Measurements from ENCODE around the gene NELFA.
A peak's percentile ranks its signal among the peaks of the same experiment; 100 is the strongest.
"Not testable (repeated sequence)": the region's sequence is repeated elsewhere in the genome, so short reads cannot be mapped to it uniquely, and the experiment has no call there.

Gene NELFA

GRCh38 chr4:2036327-2036726, 27.6 kb upstream of the NELFA start:
- no peak overlapping the region for H3K4me3 ChIP-seq (ENCODE audit: low read depth, low read length)
- no peak for TF ChIP-seq CTCF (IDR thresholded peaks at IDR 0.05; ENCODE audit: low read depth, low read length)

- H3K4me3 ChIP-seq (ENCODE audit: low read depth, low read length), result not testable (repeated sequence)
Observed at GRCh38 chr4:2031161-2031560, 22.4 kb upstream of the NELFA start.

GRCh38 chr4:2027120-2027519, 18.3 kb upstream of the NELFA start:
- H3K4me3 ChIP-seq (ENCODE audit: low read depth, low read length), result not testable (repeated sequence)

- TF ChIP-seq CTCF (IDR thresholded peaks at IDR 0.05; ENCODE audit: low read depth, low read length), result no peak
- H3K4me3 ChIP-seq (ENCODE audit: low read depth, low read length), result no peak overlapping the region
Observed at GRCh38 chr4:2025817-2026216, 17.0 kb upstream of the NELFA start.

- H3K4me3 ChIP-seq (ENCODE audit: low read depth, low read length), result no peak overlapping the region
- no peak for TF ChIP-seq CTCF (IDR thresholded peaks at IDR 0.05; ENCODE audit: low read depth, low read length)
Observed at GRCh38 chr4:2024683-2025082, 15.9 kb upstream of the NELFA start.

GRCh38 chr4:2021358-2022018, 12.7 kb upstream of the NELFA start:
- not testable (repeated sequence) for H3K4me3 ChIP-seq (ENCODE audit: low read depth, low read length)

- no peak for TF ChIP-seq CTCF (IDR thresholded peaks at IDR 0.05; ENCODE audit: low read depth, low read length)
Observed at GRCh38 chr4:2015008-2015407, 6.2 kb upstream of the NELFA start.

GRCh38 chr4:2011583-2011982, 2.8 kb upstream of the NELFA start:
- TF ChIP-seq CTCF (IDR thresholded peaks at IDR 0.05; ENCODE audit: low read depth, low read length), result no peak
- H3K4me3 ChIP-seq (ENCODE audit: low read depth, low read length), result no peak overlapping the region

More at GRCh38 chr4:2015008-2015407, 6.2 kb upstream of the NELFA start:
- H3K4me3 ChIP-seq (ENCODE audit: low read depth, low read length), result no peak overlapping the region

GRCh38 chr4:2009651-2010233, 968 bp upstream of the NELFA start:
- H3K4me3 ChIP-seq (ENCODE audit: low read depth, low read length), result peak overlapping the region; percentile 80
- TF ChIP-seq CTCF (IDR thresholded peaks at IDR 0.05; ENCODE audit: low read depth, low read length), result 0 out of 2 replicates have a peak, but pooled peaks have one; percentile 12

Data from WI38 (cell line).